GM12878 (cell line): ENCODE data around the gene PRR7. TPM values are rescaled to one million over a fixed set of nuclear protein-coding genes. Genes with fewer than 3 reads are reported as not detected.

ENCODE experiments used
- BCL11A ChIP-seq: IDR thresholded peaks from 2 replicates; pipeline ENCODE4 v1.6.1; 2011; ENCODE audit warnings: low read depth, low read length
- EP300 ChIP-seq, 2 experiments: fragments of 150-350 bp in 1 of 2; IDR thresholded peaks; 2 replicates each; pipeline ENCODE4 v1.6.1; 2011 to 2012; ENCODE audit warnings: low read depth in 2 of 2, low read length in 2 of 2, borderline replicate concordance in 1 of 2, improper control_type of control experiment in 1 of 2, inconsistent platforms in 1 of 2; ENCODE audit not compliant: control insufficient read depth in 1 of 2
- GATAD2B ChIP-seq: fragments of 450-650 bp; conservative IDR thresholded peaks from 2 replicates; pipeline ENCODE4 v1.6.1; 2017; ENCODE audit warnings: low read depth, mild to moderate bottlenecking, moderate library complexity
- HDAC2 ChIP-seq: fragments of 200-600 bp; sonication (generic); IDR thresholded peaks from 2 replicates; pipeline ENCODE4 v1.6.1; 2017
- HDAC6 ChIP-seq: fragments of 200-600 bp; sonication (generic); IDR thresholded peaks from one replicate; pipeline ENCODE4 v1.8.0; 2017; ENCODE audit warnings: antibody characterized with exemption; ENCODE audit not compliant: unreplicated experiment
- HDGF ChIP-seq: fragments of 450-650 bp; IDR thresholded peaks from 2 replicates; pipeline ENCODE4 v1.6.1; 2016; ENCODE audit warnings: antibody characterized with exemption
- IKZF1 ChIP-seq: fragments of 450-650 bp; conservative IDR thresholded peaks from 2 replicates; pipeline ENCODE4 v1.6.1; 2017; ENCODE audit warnings: antibody characterized with exemption, mild to moderate bottlenecking
- IKZF2 ChIP-seq, 2 experiments: fragments of 450-650 bp; IDR thresholded peaks; 2 replicates each; pipeline ENCODE4 v1.6.1; 2017; ENCODE audit warnings: mild to moderate bottlenecking in 2 of 2, moderate library complexity in 2 of 2
- MEF2A ChIP-seq: IDR thresholded peaks from 2 replicates; pipeline ENCODE4 v1.6.1; 2011; ENCODE audit warnings: low read depth, mild to moderate bottlenecking, low read length, moderate library complexity; ENCODE audit not compliant: insufficient read depth
- MEF2B ChIP-seq: fragments of 450-650 bp; IDR thresholded peaks from 2 replicates; pipeline ENCODE4 v1.6.1; 2018; ENCODE audit warnings: mild to moderate bottlenecking, moderate library complexity; ENCODE audit not compliant: partially characterized antibody, poor library complexity, severe bottlenecking
- MXI1 ChIP-seq: fragments of 150-350 bp; IDR thresholded peaks from 2 replicates; pipeline ENCODE4 v1.6.1; 2011; ENCODE audit warnings: low read depth, mild to moderate bottlenecking, inconsistent platforms, low read length, improper control_type of control experiment
- NFYB ChIP-seq: IDR thresholded peaks from 2 replicates; pipeline ENCODE4 v1.6.1; 2011; ENCODE audit warnings: low read depth, mild to moderate bottlenecking, low read length, improper control_type of control experiment, moderate library complexity; ENCODE audit not compliant: insufficient read depth
- NR2C1 ChIP-seq: fragments of 450-650 bp; IDR thresholded peaks from 2 replicates; pipeline ENCODE4 v1.6.1; 2017; ENCODE audit warnings: antibody characterized with exemption, mild to moderate bottlenecking, moderate library complexity
- PAX5 ChIP-seq: IDR thresholded peaks from 2 replicates; pipeline ENCODE4 v1.6.1; 2011; ENCODE audit warnings: low read depth, low read length, borderline replicate concordance
- POLR2A ChIP-seq: IDR thresholded peaks from 2 replicates; pipeline ENCODE4 v1.6.1; 2011; ENCODE audit warnings: low read depth, mild to moderate bottlenecking, low read length
- POLR2AphosphoS2 ChIP-seq: IDR thresholded peaks from 2 replicates; pipeline ENCODE4 v1.6.1; 2011; ENCODE audit warnings: low read depth, mild to moderate bottlenecking, low read length, improper control_type of control experiment, moderate library complexity
- POLR2AphosphoS5 ChIP-seq: IDR thresholded peaks from 2 replicates; pipeline ENCODE4 v1.6.1; 2011; ENCODE audit warnings: mild to moderate bottlenecking, low read length, inconsistent platforms
- RAD21 ChIP-seq: IDR thresholded peaks from 2 replicates; pipeline ENCODE4 v1.6.1; 2011; ENCODE audit warnings: mild to moderate bottlenecking, low read depth, low read length, moderate library complexity; ENCODE audit not compliant: insufficient read depth
- SKIL ChIP-seq: fragments of 450-650 bp; IDR thresholded peaks from 2 replicates; pipeline ENCODE4 v1.6.1; 2017; ENCODE audit warnings: mild to moderate bottlenecking, low read depth, inconsistent platforms; ENCODE audit not compliant: poor library complexity, severe bottlenecking
- SUZ12 ChIP-seq: fragments of 200-600 bp; sonication (generic); IDR thresholded peaks from one replicate; pipeline ENCODE4 v1.6.1; 2018; ENCODE audit warnings: antibody characterized with exemption, mild to moderate bottlenecking; ENCODE audit not compliant: unreplicated experiment
- USF2 ChIP-seq: IDR thresholded peaks from 2 replicates; pipeline ENCODE4 v1.6.1; 2011; ENCODE audit warnings: low read depth, low read length, improper control_type of control experiment, borderline replicate concordance
- ZNF592 ChIP-seq: fragments of 450-650 bp; IDR thresholded peaks from 2 replicates; pipeline ENCODE4 v1.6.1; 2017; ENCODE audit warnings: mild to moderate bottlenecking, moderate library complexity
- ZSCAN29 ChIP-seq: fragments of 450-650 bp; IDR thresholded peaks from 2 replicates; pipeline ENCODE4 v1.6.1; 2017; ENCODE audit warnings: mild to moderate bottlenecking, moderate library complexity
- ZZZ3 ChIP-seq: IDR thresholded peaks from 2 replicates; pipeline ENCODE4 v1.6.1; 2011; ENCODE audit warnings: low read depth; ENCODE audit not compliant: control insufficient read depth, insufficient read length
- polyA plus RNA-seq, 11 experiments: library from polyadenylated mRNA; depleted of rRNA in 4 of 11; unstranded in 6 of 11; stranded (reverse) in 5 of 11; fragments of >200 nt; fragmentation: Nextera tagmentation in 4 of 11; fragmentation: Illumina TruSeq in 1 of 11; extraction: Ambion mirVana in 4 of 11; extraction: Trizol in 1 of 11; gene quantifications; 1 replicate in 1 of 11; 2 replicates in 10 of 11; pipeline versions ENCODE4 v1.2.1 to v1.2.3, GENCODE V29; 2011 to 2016; ENCODE audit warnings: inconsistent platforms in 2 of 11, missing spikeins in 2 of 11, low read depth in 1 of 11
- total RNA-seq, 4 experiments: library from RNA; depleted of rRNA in 3 of 4; stranded (reverse); fragments of >200 nt in 3 of 4; fragmentation: Illumina TruSeq in 1 of 4; extraction: Trizol in 1 of 4; gene quantifications; 2 replicates each; pipeline versions ENCODE4 v1.2.1 to v1.2.3, GENCODE V29; 2013 to 2021

The PRR7 gene
- total and polyA plus RNA-seq, 10 of the 15 experiments (the other 5 are each of a cell fraction or from before 2014, with no cell fraction given) = 0.09 to 18.8 (median 4.6) TPM; not detected in 2

- no peak for TF ChIP-seq SKIL
- TF ChIP-seq HDGF = no peak
- TF ChIP-seq SUZ12 = no peak
- TF ChIP-seq MXI1 = no peak
- 0 out of 2 replicates have a peak, but pooled peaks have one; percentile 46 for TF ChIP-seq GATAD2B
- peak; percentile 50; the same call in 1 of the 2 replicates for TF ChIP-seq POLR2A
- TF ChIP-seq USF2 = no peak
- TF ChIP-seq ZNF592 = no peak
- TF ChIP-seq BCL11A = no peak
- no peak for TF ChIP-seq NFYB
- TF ChIP-seq POLR2AphosphoS2 = peak; percentile 59
- TF ChIP-seq IKZF1 = peak; percentile 86
- no peak for TF ChIP-seq HDAC6
- TF ChIP-seq IKZF2 (IDR thresholded peaks at IDR 0.05) = peak; percentile 60 to 66; a peak in 3 of 4 replicates
- no peak for TF ChIP-seq NR2C1
- no peak for TF ChIP-seq MEF2A
- TF ChIP-seq HDAC2 = no peak
- peak; percentile 76 for TF ChIP-seq RAD21
- TF ChIP-seq PAX5 = no peak
- no peak for TF ChIP-seq ZZZ3
- no peak for TF ChIP-seq EP300 (IDR thresholded peaks at IDR 0.05; ENCODE audit: borderline replicate concordance in 1 of 2, control insufficient read depth in 1 of 2, low read depth in 2 of 2, low read length in 2 of 2)
- peak; percentile 24; the same call in 1 of the 2 replicates for TF ChIP-seq POLR2AphosphoS5
- TF ChIP-seq MEF2B = peak; percentile 76
- TF ChIP-seq ZSCAN29 = no peak
Observed at GRCh38 chr5:177500685-177501522, 54.3 kb downstream of the PRR7 start (continued).
